Measurements from ENCODE around the gene MLX.
"Not testable (repeated sequence)": the region's sequence is repeated elsewhere in the genome, so short reads cannot be mapped to it uniquely, and the experiment has no call there.

The MLX gene

GRCh38 chr17:42541041-42541833, 25.7 kb upstream of the MLX start:
- no peak for TF ChIP-seq CTCF (IDR thresholded peaks at IDR 0.05; ENCODE audit: borderline replicate concordance, control extremely low read depth, extremely low read depth, insufficient read depth, missing control alignments)
- in situ Hi-C loops (cut with MboI; ENCODE audit: low sequenced_read_pairs, unreplicated experiment): no loop called here
- no peak for DNase-seq (ENCODE audit: low spot score)

GRCh38 chr17:42543190-42544079, 23.5 kb upstream of the MLX start:
- in situ Hi-C loops (cut with MboI; ENCODE audit: low sequenced_read_pairs, unreplicated experiment): no loop called here
- no peak for TF ChIP-seq CTCF (IDR thresholded peaks at IDR 0.05; ENCODE audit: borderline replicate concordance, control extremely low read depth, extremely low read depth, insufficient read depth, missing control alignments)
- no peak for DNase-seq (ENCODE audit: low spot score)

GRCh38 chr17:42544874-42545283, 22.0 kb upstream of the MLX start:
- in situ Hi-C loops (cut with MboI; ENCODE audit: low sequenced_read_pairs, unreplicated experiment): no loop called here
- no peak for DNase-seq (ENCODE audit: low spot score)
- TF ChIP-seq CTCF (IDR thresholded peaks at IDR 0.05; ENCODE audit: borderline replicate concordance, control extremely low read depth, extremely low read depth, insufficient read depth, missing control alignments): no peak

- DNase-seq (ENCODE audit: low spot score); in situ Hi-C loops (cut with MboI; ENCODE audit: low sequenced_read_pairs, unreplicated experiment): not testable (repeated sequence)
Measured at GRCh38 chr17:42545755-42546505, 21.0 kb upstream of the MLX start.

GRCh38 chr17:42547001-42547461, 19.9 kb upstream of the MLX start:
- no peak for DNase-seq (ENCODE audit: low spot score)
- in situ Hi-C loops (cut with MboI; ENCODE audit: low sequenced_read_pairs, unreplicated experiment): no loop called here
- no peak for TF ChIP-seq CTCF (IDR thresholded peaks at IDR 0.05; ENCODE audit: borderline replicate concordance, control extremely low read depth, extremely low read depth, insufficient read depth, missing control alignments)

- no peak for DNase-seq (ENCODE audit: low spot score)
- in situ Hi-C loops (cut with MboI; ENCODE audit: low sequenced_read_pairs, unreplicated experiment): no loop called here
- no peak for TF ChIP-seq CTCF (IDR thresholded peaks at IDR 0.05; ENCODE audit: borderline replicate concordance, control extremely low read depth, extremely low read depth, insufficient read depth, missing control alignments)
Measured at GRCh38 chr17:42547698-42548069, 19.2 kb upstream of the MLX start.

Measured in GM13976 (cell line).